Peyer's patch (tissue), 4 donors: ENCODE results near the gene GOLGB1. TPM values are rescaled to one million over a fixed set of nuclear protein-coding genes. Genes with fewer than 3 reads are reported as not detected.

Experiments used
- DNase-seq, 3 donors: peaks; one replicate each; pipeline ENCODE4 v3.0.0-alpha.2; 2017 to 2019
- H3K27ac ChIP-seq, 4 donors: fragments of 200-600 bp; sonication (generic); one replicate each; pipeline ENCODE4 v1.5.1; 2016 to 2019
- H3K27me3 ChIP-seq, 2 donors: fragments of 200-600 bp; sonication (generic); one replicate each; pipeline ENCODE4 v1.5.1; 2019
- H3K36me3 ChIP-seq, 3 donors: fragments of 200-600 bp; sonication (generic); one replicate each; pipeline ENCODE4 v1.5.1; 2016 to 2019
- H3K4me1 ChIP-seq, 4 donors: fragments of 200-600 bp; sonication (generic); one replicate each; pipeline ENCODE4 v1.5.1; 2016 to 2019
- H3K4me3 ChIP-seq, 4 donors: fragments of 200-600 bp; sonication (generic); 1 replicate in 3 of 4; 2 replicates in 1 of 4; pipeline ENCODE4 v1.5.1; 2016 to 2019; ENCODE audit warnings: mild to moderate bottlenecking in 1 of 4
- H3K9me3 ChIP-seq, 4 donors: fragments of 200-600 bp; sonication (generic); one replicate each; pipeline ENCODE4 v1.5.1; 2016 to 2019; ENCODE audit warnings: mild to moderate bottlenecking in 1 of 4
- CTCF ChIP-seq, 6 experiments: fragments of 450-650 bp in 4 of 6; fragments of 200-600 bp in 2 of 6; sonication (generic) in 1 of 6; IDR thresholded peaks; one replicate each; pipeline ENCODE4 v1.5.1; 2017 to 2019; ENCODE audit warnings: antibody characterized with exemption in 6 of 6, mild to moderate bottlenecking in 3 of 6, moderate library complexity in 1 of 6
- POLR2A ChIP-seq, 2 donors: fragments of 450-650 bp; IDR thresholded peaks; one replicate each; pipeline ENCODE4 v1.5.1; 2017; ENCODE audit warnings: antibody characterized with exemption in 2 of 2, mild to moderate bottlenecking in 2 of 2, moderate library complexity in 2 of 2
- total RNA-seq, 4 donors: library from RNA; depleted of rRNA; stranded (reverse); fragments of >200 nt; gene quantifications; one replicate each; pipeline ENCODE4 v1.1.0, GENCODE V29; 2016

The GOLGB1 gene
- total RNA-seq, 4 donors from 2014 or later, result 84.0 to 134 (median 112) TPM

DNA sequence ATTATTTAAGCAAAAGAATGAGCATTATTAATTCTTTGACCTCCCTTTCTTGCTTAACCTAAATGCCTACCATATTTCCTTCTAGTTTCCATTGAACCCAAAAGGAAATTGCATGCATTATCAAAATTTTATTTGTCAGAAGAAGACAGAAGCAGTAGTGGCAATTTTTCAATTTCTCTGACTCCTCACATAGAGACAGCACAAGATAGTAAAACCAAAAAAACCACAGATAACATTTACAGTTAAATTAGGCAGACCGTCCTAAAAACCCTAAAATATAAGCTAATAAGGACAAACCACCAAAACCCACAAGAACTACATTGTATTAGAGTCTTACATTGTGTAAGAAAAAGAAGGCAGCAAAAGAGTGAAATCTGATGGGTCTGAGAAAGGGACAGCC is 27.1 kb downstream of the GOLGB1 start:
- Histone ChIP-seq H3K27ac (no peak overlapping the region), H3K4me1 (no peaks in the 10 kb centered on the region), H3K36me3 (peaks cover 0 to 91% (median 0%) of the 10 kb centered on the region in 3 donors), H3K4me3 (no peak overlapping the region), H3K9me3 (no peaks in the 10 kb centered on the region), H3K27me3 (no peaks in the 10 kb centered on the region)
- no peak for DNase-seq
- TF ChIP-seq CTCF (IDR thresholded peaks at IDR 0.05) (no peak), POLR2A (IDR thresholded peaks at IDR 0.05) (no peak)

- no peaks in the 10 kb centered on the region for H3K27me3 ChIP-seq
- H3K27ac ChIP-seq, result no peak overlapping the region
- no peak overlapping the region for H3K4me3 ChIP-seq
- no peaks in the 10 kb centered on the region for H3K4me1 ChIP-seq
- TF ChIP-seq CTCF (IDR thresholded peaks at IDR 0.05) (no peak), POLR2A (IDR thresholded peaks at IDR 0.05) (no peak)
- no peak for DNase-seq
- H3K36me3 ChIP-seq, result peaks cover 0 to 95% (median 0%) of the 10 kb centered on the region in 3 donors
- H3K9me3 ChIP-seq, result no peaks in the 10 kb centered on the region
Measured at GRCh38 chr3:121720163-121720562, 29.4 kb downstream of the GOLGB1 start.

DNA sequence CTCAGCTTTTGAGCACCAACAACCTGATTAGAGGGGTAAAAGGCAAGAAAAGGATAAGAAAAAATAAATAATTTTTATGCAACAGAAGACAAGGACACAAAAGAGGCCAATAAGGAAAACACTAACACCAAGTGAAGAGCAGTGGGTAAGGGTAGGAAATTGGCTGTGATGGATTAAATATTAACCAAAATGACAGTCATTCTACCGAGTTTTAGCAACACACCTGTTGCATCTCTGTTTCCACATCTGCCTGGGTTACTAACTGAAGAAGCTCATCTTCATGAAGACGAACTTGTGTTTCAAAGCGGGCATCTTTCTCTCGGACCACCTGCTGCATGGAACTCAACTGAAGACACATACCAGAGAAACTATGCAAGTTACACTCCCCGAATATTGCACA is 30.1 kb downstream of the GOLGB1 start:
- TF ChIP-seq POLR2A (IDR thresholded peaks at IDR 0.05), result no peak
- H3K36me3 ChIP-seq, result peaks cover 0 to 94% (median 0%) of the 10 kb centered on the region in 3 donors

DNA sequence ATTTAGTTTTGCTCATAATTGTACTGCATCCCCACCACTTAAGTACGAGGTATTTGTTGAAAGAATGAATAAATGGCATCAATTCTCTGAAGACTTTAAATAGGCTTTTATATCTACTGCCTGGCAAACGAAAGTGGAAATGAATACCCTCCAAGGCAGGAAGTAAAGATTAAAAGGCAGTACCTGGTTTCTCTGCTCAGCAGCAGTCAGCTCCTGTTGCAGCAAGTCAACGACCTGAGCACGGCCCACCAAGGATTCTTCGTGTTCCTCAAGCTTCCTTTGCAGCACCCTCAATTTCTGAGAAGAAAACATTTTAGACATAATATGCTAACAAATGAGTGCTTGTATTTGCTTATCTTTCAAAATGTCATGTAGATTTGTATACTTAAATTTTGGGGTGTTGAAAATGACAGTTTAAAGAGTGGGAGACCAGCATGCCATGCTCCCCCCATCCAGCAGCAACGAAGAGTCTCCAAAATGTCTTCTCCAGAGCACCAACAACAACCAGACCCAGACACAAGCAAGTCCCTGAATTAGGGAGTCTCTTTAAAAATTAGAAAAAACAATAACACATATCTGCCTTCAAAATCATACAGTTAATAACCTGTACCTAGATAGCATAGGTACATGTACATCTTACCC is 31.2 kb downstream of the GOLGB1 start:
- Histone ChIP-seq H3K4me1 (no peaks in the 10 kb centered on the region), H3K27me3 (no peaks in the 10 kb centered on the region), H3K9me3 (no peaks in the 10 kb centered on the region), H3K4me3 (no peak overlapping the region), H3K27ac (no peak overlapping the region), H3K36me3 (peaks cover 0 to 95% (median 0%) of the 10 kb centered on the region in 3 donors)
- no peak for TF ChIP-seq CTCF (IDR thresholded peaks at IDR 0.05)
- TF ChIP-seq POLR2A (IDR thresholded peaks at IDR 0.05), result no peak
- no peak for DNase-seq

More for the DNA sequence above, 30.1 kb downstream of the GOLGB1 start:
- Histone ChIP-seq H3K4me1 (no peaks in the 10 kb centered on the region), H3K9me3 (no peaks in the 10 kb centered on the region), H3K27me3 (no peaks in the 10 kb centered on the region), H3K4me3 (no peak overlapping the region), H3K27ac (no peak overlapping the region)
- DNase-seq, result no peak

DNA sequence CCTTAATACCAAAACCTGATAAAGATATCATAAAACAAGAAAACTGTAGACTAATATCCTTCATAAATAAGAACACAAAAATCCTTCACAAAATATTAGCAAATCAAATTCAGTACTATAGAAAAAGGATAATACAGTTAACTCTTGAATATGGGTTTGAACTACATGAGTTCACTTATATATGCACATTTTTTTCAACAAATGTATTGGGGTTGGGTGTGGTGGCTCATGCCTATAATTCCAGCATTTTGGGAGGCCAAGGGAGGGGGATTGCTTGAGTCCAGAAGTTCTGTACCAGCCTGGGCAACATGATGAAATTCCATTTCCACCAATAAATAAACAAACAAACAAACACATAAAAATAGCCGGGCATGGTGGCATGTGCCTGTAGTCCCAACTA is 39.2 kb downstream of the GOLGB1 start:
- Histone ChIP-seq H3K36me3 (peaks cover 0 to 52% (median 0%) of the 10 kb centered on the region in 3 donors), H3K4me1 (no peaks in the 10 kb centered on the region), H3K4me3 (no peak overlapping the region), H3K27ac (no peak overlapping the region), H3K9me3 (no peaks in the 10 kb centered on the region), H3K27me3 (no peaks in the 10 kb centered on the region)
- TF ChIP-seq POLR2A (IDR thresholded peaks at IDR 0.05) (no peak), CTCF (IDR thresholded peaks at IDR 0.05) (no peak)
- no peak for DNase-seq

- Histone ChIP-seq H3K9me3 (no peaks in the 10 kb centered on the region), H3K27me3 (no peaks in the 10 kb centered on the region), H3K4me3 (no peak overlapping the region), H3K4me1 (no peaks in the 10 kb centered on the region), H3K36me3 (peaks cover 0 to 43% (median 0%) of the 10 kb centered on the region in 3 donors), H3K27ac (no peak overlapping the region)
- TF ChIP-seq CTCF (IDR thresholded peaks at IDR 0.05) (no peak), POLR2A (IDR thresholded peaks at IDR 0.05) (no peak)
- no peak for DNase-seq
Measured at GRCh38 chr3:121707531-121708273, 41.8 kb downstream of the GOLGB1 start.
